GM21381 (cell line): ENCODE data around the gene CMIP.

Experiments used
- ATAC-seq: cut with Tn5 transposase; IDR thresholded peaks from one replicate; pipeline ENCODE4 v1.9.1; 2021; ENCODE audit warnings: mild to moderate bottlenecking, moderate library complexity; ENCODE audit not compliant: unreplicated experiment

Gene CMIP

DNA sequence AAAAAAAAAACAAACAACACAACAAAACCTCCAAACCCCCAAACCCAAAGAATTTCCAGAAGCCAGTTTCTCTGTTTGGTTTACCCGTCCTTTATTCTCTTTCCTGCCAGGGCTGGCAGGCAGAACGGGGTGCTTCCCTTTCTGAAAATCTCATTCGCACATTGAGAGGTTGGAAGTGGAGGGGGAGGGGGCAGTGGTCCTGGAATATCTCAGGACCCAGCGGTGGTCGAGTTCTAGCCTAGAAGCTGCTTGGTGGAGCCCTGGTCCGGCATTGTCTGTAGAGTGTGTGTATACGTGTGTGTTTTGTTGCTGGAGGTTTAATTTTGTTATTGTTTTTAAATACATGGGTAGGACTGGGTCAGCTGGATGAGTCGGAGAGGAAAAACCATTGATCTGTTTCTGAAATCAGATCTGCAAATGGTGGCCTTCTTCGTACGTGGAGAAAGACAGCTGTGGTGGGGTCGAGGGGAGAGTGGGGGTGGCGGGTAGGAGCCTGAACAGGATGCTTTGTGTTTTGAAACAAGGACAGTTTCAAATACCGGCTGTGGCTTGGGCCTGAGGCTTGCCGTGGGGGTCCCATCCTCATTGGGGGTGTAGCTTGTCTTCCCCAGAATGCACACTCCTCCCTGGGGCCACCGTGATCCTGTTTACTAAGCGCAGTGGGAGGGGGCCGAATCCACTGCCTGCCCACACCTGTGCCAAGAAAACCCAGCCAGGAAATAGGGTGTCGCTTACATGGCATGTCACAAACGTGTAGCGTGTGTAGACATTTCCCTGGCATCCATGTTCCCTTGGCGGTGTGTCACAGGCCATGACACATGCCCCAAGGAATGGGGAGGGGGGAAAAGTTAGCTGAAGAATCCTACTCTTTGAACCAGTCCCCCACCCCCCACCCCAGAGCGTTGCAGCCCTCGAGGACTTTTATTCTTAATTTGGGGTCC, 1.6 kb downstream of the CMIP start:
- no peak for ATAC-seq

DNA sequence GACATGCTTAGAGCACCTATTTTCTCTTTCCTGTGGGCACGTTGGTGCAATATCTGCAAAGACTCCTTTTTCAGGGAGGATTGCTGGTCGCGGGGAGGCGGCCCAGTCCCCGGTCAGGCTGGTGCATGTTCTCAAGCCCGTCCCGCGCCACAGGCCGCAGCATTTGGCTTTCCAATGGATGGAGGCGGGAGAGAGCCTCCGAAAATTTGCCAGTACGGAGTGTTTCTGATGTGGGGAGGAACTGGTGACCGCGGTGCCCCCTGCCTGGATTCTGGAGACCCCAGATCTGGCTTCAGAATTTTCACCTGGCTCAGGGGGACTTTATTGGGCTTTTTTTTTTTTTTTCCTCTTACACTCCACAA, 2.3 kb downstream of the CMIP start:
- ATAC-seq: no peak

DNA sequence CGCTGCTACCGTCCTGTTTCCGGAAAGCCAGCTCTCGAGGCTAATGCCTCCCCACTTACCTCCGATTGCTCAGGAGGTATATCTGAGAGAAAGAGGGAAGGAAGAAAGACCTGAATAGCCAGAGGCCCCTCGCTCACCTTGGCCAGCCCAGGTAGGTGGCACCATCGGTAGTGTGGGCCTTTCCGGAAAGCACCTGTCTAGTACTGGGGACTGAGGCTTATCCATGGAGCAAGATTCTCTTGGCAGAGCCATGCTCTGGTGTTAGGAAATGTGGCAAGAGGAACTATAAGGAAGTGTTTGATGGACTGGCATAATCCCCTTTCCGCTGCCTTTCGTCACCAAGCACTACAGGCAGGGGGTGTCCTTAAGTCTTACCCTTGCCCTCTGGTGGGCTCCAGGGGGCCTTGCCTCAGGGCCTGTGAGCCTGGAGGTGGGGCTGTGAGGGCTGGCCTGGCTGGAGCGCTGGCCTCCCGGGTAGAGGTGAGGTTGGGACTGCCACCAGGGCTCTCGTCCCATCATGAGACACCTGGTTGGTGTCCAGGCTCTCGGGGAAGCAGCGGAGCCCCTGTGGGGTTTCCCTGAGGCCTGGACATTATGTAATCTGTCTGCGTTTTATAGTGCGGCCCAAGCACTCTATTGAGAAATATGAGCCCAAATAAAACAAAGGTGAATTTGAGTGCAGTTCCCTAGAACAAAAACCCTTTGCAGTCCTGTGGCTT, 2.9 kb downstream of the CMIP start:
- ATAC-seq: no peak

DNA sequence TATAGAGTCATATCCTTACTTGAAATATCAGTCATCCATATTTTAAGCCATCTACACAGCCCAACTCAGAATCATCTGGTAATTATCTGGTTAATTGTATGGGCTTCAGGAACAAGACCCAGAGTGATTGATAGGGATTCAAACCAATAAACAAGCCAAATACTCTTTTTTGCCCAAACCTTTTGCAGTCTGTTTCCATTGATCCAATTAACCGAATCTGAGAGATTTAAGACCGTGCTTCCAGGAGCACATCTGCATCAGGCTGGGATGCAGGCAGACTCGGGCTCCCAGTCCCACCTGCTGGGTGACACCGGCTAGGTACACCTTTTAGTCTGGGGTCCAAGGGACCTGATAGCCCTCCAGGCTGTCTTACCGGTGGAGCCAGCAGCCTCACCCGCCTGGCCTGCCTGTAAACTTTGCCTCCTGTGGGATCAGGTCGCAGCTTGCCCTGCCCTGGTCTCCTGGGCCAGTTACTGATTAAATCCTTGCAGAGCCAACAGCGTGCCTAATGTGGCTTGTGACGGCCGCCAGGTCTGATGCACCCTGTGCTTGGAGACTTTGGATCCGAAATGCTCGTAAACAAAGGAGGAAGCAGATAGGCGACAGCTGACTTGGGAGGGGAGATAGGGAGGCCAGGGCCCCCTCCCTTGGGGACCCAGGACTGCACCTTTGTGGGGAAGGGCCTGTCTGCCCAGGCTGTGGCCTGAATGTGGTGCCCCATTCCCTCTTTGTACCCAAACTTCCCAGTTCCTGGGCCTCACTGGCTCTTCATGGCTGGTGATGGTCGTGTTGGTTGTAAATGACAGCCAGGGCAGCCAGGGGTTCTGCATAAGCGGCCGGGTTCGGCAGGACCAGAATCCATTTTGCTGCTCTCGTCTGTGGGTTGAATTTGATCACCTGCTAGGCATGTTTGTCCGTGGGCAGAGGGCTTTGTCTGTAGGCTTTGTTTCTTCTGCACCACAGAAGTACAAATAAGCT, 3.8 kb downstream of the CMIP start:
- ATAC-seq: no peak

DNA sequence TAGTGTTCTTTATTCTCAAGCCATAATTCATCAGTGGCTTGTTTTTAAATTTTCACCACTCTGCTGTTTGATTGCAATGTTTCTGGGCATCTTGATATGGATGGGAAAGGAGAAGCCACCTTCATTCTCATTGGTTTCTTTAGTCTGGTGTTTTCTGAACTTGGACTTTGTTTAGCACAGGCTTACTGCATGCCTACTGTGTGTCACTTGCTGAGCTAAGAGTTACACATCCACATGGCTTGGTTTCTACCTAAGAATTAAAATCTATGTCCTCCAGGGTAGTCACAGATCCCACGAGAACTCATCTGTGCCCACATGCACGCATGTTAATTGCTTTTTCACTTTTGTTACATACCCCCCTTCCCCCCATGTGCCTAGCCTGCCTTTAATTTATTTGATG, 4.6 kb downstream of the CMIP start:
- no peak for ATAC-seq

DNA sequence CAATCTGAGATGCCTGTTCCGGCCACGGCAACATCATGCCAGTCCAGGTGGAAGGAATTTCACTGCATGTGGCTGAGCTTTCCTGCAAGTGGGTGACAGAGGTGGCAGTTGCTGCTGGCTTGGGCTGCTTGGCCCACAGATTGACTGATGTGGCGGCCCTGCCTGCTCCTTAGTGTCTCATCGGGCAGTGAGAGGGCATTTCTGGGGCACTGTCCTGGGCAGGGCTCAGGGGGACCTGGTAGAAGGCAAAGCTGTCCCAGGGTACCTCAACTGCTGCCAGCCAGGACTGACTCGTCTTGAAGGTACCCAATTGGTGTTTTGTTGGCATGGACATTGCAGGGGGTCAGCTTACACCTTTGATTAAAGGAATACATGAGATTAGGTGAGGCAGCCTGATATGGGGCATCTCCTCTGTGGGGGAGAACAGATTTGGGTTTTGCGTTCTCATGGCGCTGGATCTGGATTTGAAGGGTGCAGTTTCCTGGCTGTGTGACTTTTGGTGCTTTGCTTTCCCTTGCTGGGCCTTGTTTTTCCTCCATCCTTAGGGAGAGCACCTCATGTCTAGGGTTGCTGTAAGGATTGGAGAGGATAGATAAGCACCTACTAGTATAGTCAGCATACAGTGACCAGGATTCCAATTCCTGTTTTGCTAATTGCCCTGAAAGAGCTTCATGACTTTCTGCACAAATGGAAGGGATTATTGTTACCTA, 5.4 kb downstream of the CMIP start:
- ATAC-seq: no peak

DNA sequence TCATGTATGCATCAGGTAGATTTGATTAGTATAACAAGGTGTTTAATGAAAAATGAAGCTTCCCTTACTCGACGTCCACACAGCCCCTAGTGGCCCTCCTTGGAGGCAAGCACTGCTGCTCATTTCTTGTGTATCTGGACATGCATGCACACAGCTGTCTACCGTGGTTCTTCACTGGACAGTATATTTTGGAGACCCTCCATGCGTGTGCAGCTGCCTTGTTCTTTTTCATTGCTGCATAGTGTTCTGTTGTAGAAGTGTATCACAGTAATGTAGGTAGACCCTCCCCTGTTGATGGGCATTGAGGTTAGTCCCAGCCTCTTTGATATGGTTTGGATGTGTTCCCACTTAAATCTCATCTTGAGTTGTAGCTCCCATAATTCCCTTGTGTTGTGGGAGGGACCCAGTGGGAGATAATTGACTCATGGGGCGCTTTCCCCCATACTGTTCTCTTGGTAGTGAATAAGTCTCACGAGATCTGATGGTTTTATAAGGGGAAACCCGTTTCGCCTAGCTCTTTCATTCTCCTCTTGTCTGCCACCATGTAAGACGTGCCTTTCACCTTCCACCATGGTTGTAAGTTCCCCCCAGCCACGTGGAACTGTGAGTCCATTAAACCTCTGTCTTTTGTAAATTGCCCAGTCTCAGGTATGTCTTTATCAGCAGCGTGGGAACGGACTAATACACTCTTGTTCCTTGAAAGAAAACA, 6.3 kb downstream of the CMIP start:
- no peak for ATAC-seq

DNA sequence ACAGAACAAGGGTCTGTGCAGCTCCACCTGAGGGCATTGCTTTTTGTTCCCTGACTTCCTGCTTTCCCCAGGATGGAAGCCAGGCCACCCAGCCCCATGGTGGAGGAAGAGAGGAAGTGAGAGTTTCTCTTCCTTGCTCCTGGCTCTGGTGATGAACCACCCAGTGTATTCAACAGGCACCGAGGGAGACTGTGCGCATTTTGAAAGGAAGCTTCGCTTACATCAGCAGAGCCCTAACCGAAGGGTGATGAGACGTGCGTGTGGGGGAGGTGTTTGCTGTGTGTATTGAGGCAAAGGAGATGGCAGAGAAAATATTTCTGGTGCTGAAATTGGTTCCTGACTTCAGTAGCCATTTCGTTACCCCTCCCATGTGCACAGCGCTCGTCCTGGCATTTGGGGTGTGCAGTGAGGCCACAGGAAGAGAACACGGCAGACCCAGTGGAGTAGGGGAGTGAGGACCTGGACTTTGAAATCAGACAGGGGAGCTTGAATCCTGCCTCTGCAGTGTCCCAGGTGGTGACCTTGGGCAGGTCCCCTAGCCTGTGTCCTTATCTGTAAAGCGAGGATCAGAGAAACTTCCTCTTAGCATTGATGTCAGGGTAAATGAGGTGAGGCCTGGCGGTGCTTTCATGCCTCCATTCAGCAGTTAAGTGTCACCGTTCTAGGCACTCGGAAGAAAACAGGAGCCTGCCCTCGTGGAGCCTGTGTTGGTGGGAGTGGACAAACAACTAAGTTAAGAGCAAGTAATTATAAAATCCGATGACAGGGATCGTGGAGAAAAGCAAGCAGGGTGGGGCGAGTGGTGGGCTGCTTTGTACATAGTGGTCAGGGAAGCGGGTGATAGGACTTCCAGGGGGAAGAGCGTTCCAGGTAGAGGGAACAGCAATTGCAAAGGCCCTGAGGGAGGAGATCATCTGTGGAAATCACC, 7.4 kb downstream of the CMIP start:
- ATAC-seq: no peak

DNA sequence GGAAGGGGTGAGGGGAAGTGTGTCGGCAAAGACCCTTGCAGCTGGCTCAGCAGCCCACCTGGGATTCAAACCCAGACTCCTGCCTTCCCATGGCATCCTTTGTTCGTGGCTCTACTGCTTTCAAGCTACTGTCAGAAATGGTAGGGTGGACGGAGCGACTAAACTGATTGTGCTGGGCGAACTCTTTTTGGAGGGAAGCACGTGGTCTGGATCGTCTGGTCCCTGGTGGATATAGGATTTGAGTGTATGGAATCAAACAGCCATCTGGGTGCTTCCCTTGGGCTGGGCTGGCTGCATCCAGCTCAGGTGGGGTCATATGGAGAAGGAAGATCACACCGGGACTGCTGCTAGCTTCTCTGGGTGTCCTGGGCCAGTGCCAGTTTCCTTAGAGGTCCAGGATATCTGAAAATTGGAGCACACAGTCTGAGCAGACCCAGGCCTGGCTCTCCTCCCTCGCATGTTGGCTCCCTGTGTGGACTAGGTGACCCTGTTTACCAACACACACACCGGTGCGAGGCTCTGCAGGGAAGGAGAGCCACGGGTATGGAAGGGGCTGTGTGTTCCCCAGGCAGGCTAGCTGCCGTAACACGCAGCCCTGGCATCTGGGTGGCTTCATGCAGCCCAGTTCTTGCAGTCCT, 8.6 kb downstream of the CMIP start:
- no peak for ATAC-seq

DNA sequence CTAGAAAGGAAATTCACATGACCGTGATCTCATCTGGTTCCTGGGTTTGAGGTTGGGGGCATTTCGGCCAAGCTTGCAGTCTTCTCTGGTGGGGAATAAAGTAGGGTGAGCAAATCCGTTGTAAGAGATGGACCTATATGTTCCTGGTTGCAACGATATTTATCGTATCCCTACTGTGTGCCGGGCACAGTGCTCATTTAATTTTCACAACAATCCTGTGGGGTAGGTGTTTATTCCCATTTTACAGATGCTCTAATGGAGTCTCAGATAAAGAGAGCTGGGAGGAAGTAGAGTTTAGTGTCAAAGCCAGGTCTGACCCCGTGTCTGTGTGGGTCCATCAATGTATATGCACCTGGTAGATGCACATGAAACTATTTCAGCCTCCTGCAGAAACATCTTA, 9.4 kb downstream of the CMIP start:
- ATAC-seq: no peak

DNA sequence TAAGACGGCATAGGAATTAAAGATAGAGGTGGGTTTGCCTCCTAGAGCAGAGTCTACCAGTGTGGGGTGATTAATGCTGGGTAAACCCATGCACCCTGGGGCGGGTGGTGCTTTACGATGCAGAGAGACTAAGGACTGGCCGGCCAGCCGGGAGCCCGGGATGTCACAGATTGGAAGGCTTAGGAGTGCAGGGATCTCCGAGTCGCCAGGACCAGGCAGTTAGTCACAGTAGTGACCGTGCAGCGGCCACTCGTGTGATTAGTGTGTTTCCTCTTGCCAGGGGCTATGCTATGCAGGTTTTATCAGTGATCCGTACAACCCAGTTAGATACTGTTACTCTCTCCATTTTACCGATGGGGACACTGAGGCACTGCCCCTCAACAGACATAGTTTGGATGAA, 10.4 kb downstream of the CMIP start:
- ATAC-seq: no peak

DNA sequence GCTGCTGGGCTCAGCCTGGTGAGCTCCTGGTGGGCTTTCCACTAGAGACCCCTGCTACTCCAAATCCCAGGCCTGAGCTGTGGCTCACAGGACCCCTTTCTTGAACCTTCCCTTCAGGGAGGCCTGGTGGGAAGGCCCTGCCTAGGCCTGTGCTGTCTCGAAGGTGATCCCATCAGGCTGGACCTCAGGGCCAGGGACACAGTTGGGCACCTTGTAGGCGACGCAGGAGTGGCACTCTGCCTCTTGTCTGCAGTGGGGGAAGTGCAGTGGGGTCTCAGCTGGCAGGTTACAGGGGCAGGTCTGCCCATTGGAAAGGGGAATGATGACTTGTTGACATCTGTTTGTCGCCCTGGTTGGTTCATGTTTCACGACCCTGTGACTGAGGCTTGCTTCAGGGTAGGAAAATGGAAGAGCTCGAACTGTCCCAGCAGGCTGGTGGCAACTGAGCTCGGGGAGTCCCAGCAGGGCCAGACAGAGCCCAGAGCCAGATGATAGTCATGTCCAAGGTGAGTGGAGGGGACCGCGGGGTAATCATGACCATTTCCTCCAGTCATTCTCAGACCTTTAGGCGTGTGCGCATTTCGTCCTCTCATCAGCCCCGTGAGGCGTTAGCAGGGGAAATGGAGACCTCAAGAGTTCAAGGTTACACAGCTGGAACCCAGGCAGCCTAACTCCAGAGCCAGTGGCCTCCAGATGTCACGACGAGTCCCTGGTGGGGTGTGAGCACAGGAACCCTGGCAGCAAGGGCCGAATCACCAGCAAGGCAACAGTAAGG, 11.3 kb downstream of the CMIP start:
- no peak for ATAC-seq

DNA sequence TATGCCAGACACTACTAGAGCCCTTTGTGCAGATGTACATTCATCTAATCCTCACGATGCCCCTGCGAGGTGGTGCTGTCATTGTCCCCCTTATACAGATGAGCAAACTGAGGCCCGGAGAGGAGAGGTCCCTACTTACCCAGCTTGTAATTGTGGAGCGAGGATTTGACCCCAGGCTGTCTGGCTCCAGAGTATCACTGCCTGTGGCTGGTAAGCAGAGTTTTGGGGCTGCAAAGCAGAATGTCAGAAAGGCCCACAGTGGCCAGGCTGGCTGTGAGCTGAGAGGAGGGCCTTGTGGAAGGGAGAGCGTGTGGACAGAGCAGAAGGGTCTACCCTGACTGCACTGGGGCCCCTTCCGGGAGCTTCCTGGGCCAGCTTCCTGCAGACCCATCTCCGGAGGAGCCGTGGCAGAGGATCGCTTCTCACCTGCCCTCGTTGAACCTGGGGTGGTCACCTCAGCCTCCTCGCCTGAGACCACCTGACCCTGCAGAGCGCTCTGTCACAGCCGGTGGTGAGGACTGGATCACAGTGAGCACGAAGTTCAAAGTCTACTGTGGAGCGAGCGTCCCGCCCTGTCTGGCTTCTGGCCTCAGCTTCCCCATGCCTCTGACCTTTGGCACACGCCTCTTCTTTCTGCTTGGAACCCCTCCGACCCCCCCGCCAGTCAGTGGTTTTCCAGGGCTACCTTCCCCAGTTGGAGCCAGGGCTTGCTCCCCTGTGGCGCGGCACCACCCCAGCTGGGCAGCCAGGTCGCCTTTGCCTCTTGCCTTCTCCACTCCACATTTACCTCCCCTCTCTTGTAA, 12.1 kb downstream of the CMIP start:
- ATAC-seq: no peak

DNA sequence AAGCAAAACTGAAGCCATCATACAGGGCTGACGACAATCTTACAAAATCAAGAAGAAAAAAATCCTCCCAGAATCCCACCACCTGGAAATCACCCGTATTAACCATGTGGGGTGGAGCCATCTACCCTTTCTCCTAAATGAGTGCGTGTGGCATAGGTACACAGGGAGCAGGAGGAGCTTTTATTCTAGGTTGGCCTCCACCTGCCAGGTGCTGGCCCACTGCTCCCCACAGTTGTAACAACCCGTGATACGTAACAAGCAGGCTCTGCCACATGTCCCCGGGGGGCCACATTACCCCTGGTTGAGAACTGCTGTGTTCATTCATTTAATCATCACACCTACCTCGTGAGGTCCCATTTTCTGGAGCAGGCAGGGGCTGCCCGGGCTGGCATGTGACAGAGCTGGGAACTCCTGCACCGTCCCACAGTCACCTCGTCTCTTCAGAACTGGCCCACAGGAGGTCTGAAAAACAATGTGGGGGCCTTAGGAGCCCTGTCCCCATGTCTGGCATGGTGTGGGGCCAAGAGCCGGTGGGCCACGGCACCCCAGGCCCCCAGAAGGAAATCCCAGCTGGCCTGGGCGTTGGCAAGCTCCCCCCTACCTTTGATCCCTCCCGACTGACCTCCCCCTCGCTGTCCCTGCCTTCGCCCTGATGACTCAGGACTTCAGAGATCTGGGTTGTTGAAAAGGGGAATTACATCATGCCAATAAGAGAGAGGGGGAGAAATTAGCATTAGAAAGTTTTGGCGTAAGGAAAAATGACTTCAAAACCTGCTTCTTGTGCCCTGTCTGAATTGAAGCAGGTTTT, 12.9 kb downstream of the CMIP start:
- no peak for ATAC-seq

DNA sequence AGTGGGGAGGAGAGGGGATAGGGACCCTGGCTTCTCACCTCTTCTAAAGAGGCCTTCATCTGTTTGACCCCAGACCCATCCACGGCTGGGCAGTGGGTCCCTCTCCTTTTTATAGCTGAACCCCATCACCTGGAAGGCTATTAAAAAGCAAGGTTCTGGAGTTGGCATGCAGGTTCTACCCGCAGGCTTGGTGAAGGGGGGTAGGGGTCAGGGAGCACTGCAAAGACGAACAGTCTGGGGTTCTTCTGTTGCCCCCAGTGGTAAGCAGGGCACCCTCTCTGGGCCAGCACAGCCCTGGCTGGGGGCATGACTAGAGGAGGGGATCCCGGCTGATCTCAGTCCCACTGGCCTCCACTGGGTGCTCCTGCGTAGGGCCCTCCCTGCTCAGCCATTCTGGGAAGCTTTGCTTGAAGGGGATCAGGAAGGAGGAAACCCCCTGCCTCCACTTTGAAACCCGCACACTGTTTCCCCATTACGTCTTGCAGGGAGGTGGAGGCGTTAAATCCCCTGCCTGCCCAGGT, 13.6 kb downstream of the CMIP start:
- ATAC-seq: no peak
